CD4-positive, alpha-beta T cell treated with Interferon alpha-2 for 1 hour (primary cell): ENCODE data around the gene HES1.
A peak's percentile ranks its signal among the peaks of the same experiment; 100 is the strongest.
"Not testable (repeated sequence)": the region's sequence is repeated elsewhere in the genome, so short reads cannot be mapped to it uniquely, and the experiment has no call there.

Experiments
- DNase-seq, 2 donors: peaks; one replicate each; pipeline ENCODE4 v3.0.0-alpha.2; 2020 to 2022

Gene HES1

DNA sequence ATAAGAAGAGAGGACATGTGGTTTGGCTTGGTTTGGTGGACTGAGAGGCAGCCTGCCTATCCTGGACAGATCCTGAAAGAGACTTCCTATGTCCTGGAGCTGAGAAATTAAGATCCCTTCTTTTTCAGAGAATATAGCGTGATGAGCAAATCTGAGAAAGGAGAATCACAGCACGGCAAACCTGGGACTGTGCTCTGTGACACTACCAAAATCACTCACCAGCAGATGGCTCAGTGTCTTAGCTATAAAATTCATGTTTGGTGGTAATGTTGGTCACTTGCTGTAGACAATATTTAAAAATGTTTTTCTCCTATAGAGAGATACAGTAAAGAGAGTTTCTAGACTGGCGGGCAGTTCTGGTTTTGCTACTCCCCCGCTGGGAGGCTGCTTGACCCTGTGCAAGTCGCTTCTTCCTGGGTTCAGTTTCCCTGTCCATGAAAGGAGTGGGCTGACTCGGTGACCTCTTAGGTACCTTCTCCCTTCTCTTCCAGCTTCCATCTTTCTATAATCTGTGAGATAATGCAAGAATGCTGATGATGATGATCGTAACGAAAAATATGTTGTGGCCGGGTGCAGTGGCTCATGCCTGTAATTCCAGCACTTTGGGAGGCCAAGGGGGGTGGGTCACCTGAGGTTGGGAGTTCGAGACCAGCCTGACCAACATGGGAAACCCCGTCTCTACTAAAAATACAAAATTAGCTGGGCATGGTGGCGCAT is 7.6 kb upstream of the HES1 start:
- no peak for DNase-seq

DNA sequence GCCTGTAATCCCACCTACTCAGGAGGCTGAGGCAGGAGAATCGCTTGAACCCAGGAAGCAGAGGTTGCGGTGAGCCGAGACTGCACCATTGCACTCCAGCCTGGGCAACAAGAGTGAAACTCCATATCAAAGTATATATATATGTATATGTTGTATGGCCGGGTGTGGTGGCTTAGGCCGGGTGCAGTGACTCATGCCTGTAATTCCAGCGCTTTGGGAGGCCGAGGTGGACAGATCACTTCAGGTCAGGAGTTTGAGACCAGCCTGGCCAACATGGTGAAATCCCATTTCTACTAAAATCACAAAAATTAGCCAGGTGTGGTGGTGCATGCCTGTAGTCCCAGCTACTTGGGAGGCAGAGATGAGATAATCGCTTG is 7.0 kb upstream of the HES1 start:
- not testable (repeated sequence) for DNase-seq

DNA sequence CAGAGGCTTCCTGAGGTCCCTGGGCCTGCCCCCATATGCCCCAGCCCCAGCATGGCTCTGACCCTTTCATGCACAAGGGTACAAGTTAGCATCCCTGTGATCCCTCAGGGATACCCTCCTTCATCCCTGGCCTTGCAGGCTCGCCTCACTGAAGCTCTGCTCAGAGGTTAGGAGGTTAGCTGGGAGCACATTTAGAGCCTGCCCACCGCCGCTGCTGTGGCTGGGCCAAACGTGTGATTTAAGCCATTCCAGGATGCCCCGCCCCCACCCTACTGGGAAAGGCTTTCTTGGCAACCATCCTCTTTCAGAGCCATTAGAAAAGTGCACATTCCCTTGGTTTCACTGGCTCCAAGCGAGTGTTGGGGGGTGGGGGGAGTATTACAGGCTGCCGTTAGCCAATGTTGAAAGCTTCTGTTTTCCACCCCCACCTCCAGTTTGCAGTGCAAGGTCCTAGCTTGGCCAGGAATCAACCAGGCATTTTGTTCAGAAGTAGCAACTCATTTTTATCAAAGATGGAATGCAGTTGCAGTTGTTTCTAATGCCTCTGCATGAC is 6.3 kb upstream of the HES1 start:
- no peak for DNase-seq

DNA sequence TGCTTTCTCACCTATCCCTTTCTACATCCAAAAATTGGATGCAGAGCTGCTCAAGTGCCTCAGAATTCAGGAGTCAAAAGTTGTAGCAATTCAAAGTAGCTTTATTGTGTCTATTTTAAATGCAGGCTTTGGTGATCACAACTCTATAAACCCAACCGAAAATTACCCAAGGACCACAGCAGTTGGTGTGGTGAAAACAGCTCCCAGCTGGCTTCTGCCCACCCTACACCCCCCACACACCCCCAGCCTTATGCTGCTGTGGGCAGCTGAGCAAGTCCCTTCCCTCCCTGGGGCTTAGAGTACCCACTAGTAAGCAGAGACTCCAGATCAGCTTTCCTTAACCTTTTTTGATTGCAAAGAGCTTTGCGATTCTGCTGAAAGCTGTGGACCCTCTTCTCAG is 5.8 kb upstream of the HES1 start:
- DNase-seq, result no peak

DNA sequence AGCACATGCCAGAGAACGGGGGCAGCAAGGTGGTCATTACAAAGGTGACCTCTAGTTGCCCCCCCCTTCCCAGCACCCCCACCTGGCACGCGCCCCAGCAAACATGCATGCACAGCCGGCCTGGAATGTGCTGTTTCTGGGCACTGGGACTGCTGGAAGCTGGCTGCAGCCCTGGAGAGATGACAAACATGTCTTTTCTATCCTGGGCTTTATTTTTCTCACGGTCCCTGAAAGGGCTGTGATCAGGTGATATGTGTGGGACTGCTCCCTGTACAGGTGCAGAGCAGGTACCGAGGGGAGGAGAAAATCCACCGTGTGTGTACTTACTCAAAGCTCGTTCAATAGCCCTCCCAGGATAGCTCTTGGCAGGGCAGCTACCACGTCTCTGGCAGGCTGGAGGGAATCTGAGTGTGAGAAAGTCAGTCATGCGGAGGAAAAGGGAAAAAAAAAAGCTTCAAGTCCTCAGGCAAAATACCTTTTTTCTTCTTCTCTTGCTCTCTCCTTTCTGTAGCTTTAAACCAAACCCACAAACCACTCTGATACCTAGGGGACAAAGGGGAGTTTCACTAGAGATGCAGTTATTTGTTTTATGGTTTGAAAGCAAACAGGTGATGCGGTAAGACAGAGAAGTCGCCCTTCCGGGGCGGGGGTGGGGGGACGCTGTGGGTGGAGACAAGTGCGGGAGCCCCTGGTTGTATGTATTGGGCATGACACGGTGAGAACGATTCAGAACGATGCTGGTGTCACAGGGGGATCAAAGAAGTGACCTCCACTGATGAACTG is 5.0 kb upstream of the HES1 start:
- DNase-seq, result peak in 1 of 2 donors; percentile 35

DNA sequence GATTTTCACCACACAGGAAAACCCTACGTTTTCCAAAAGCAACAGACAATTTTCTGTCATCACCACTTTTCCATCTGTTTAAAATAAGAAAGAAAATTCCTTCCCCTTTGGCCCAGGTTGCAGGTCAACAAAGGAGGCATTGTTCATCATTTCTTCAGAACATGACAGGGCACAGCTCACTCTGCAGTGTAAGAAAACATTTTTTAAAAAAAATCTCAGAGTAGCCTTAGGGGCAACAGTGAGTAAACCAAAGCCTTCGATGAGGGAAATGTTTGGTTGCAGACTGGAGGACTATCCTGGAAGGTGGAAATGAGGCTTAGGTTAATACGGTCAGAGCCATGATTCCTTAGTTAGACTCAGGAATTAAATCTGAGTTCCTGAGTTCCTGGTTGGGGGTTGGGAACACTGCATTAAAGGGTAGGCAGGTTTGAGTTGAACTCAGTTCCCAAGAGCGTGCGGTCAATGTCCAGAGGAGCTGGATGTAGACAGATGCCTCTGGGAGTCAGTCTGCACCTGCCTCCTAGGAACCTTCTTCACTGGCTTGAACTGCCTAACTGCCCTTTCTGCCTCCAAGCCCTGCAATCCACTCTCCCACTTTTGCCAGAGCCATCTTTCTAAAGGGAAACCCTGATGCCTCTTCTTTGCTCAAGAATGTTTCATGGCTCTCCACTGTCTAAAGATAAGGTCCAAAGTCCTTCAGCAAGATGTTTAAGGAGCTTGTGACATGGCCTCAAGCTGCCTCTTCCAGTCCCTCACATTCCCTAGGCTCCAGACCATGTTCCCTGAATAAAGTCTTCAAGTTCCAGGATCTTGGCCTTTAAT is 3.3 kb upstream of the HES1 start:
- DNase-seq, result no peak

DNA sequence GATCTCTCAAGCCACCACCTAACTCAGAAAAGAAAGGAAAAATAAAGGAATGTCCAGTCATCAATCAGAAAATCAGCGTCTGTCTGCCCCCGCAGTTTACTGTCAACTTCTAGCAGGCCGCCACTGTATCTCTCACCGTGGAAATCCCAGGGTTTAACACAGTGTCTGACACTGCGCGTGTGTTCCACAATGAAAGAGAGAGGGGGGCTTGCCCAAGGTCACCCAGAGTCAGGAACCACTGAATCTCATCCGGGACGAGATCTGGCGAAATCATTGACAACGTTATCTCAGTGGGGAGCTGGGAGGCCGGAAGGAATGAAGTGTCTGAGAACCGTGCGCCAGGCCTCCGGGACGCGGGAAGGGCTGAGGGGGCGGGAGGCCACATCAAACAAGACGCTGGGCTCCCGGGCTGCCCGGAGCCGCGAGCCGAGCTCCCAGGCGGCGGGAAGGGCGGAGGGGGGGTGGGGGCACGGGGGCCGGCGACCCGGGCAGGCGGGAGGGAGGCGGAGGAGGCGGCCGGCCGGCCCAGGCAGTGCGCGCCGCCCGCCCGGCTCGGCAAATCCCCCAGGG is 2.2 kb upstream of the HES1 start:
- DNase-seq, result no peak

DNA sequence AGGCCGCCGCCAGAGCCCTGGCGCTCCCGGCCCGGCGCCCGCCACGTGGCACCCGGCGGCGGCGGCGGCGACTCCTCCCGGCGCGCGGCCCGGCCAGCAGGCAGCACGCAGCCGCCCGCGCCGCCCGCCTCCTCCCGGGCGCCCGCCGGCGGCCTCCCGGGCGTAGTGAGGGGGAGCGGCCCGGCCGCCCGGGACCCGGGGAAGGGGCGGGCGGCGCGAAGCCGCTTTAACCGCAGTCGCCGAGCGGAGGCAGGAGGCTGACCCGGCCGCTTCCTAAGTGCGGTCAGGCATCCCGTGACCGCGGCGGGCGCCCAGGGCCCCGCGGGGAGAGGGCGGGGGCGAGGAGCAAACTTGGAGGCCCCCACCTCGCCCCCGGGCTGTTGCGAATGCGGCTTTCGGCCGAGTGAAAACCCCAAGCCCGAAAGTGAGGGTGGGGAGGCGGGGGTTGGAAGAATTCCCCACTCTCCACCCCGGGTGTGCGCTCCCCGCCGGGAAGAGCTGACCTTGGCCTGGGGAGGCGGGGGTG is 1.7 kb upstream of the HES1 start:
- DNase-seq, result peak; percentile 38 to 45

DNA sequence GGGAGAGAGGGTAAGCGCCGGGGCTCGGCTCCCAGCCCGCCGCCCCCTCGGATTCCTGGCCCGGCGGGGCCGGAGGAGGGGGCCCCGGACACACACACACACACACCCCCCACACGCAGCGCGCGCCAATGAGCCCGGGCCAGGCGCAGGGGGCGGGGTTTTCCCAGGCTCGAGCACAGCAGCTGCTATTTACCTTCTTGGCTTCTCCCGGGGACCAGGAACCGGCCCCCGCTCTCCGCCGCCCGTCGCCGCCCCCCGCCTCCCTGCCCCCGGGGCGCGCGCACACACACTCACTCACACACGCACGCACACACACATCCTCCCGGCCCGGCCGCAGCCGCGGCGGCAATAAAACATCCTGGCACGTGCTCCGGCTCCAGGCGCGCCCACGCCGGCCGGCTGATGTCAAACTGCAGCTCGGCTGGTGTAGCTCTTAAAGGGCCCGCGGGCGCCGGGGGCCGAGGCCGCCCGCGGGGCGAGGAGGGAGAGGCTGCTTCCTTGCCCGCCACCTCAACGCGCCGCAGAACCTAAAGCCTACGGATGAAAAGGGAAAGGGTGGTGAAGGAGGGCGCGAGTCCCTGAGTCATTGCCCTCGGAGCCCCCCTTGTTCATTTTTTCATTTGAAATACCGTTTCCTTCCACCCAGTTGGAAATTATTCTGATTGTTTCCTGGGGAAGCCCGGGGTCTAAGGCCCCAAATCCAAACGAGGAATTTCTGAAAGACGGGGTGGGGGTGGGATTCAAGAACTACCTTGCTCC is 1.0 kb upstream of the HES1 start:
- peak; percentile 80 to 83 for DNase-seq

DNA sequence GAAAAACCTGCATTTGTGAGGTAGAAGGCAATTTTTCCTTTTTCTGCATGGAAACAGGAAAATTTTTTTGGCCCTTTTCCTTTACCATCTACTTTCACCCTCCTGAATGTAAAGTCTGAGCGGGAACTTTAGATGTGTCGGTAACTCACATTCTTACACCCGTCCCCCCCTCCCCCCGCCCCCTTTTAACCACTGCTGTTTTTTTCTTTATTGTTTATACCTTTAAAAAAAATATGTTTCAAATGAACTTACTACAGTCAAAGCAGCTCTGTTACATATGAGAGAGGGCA is 487 bp upstream of the HES1 start:
- DNase-seq, result no peak

DNA sequence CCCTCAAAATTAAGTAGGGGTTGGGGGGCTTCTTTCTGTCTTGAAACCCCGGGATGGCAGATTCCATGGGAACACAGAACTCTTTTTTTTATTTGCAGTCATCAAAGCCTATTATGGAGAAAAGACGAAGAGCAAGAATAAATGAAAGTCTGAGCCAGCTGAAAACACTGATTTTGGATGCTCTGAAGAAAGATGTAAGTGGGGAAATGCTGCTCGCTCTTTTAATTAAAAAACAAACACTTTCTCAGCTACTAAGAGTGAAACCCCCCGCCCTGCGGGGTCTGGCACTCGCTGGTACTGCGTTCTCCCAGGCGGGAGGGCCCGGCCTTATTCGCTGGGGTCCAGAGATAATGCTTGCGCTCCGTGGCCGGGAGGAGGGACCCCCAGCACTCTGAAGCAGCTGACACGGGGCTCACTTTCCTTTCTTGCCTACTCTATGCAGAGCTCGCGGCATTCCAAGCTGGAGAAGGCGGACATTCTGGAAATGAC is 615 bp downstream of the HES1 start:
- no peak for DNase-seq

DNA sequence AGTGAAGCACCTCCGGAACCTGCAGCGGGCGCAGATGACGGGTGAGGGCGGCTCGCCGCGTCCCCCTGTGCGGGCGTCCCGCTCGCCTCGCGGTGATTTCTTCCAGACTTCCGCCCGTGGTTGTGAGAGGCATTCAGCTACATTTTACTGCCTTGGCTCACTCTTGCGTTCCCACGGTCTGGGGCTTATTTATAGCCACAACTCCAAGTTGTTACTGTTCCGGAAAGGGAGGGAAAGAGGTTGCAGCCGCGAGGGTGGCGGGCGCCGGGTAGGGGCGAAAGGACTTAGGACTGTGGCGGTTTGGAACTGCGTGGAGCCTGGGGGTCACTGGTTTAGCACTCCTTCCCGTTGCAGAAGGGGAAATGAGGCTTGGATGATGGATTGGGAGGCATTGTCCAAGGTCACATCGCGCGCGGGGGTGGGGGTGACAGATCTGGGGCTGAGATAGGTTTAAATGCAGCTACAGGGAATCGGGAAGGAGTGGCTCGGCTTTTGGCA is 1.1 kb downstream of the HES1 start:
- peak in 1 of 2 donors; percentile 28 for DNase-seq

DNA sequence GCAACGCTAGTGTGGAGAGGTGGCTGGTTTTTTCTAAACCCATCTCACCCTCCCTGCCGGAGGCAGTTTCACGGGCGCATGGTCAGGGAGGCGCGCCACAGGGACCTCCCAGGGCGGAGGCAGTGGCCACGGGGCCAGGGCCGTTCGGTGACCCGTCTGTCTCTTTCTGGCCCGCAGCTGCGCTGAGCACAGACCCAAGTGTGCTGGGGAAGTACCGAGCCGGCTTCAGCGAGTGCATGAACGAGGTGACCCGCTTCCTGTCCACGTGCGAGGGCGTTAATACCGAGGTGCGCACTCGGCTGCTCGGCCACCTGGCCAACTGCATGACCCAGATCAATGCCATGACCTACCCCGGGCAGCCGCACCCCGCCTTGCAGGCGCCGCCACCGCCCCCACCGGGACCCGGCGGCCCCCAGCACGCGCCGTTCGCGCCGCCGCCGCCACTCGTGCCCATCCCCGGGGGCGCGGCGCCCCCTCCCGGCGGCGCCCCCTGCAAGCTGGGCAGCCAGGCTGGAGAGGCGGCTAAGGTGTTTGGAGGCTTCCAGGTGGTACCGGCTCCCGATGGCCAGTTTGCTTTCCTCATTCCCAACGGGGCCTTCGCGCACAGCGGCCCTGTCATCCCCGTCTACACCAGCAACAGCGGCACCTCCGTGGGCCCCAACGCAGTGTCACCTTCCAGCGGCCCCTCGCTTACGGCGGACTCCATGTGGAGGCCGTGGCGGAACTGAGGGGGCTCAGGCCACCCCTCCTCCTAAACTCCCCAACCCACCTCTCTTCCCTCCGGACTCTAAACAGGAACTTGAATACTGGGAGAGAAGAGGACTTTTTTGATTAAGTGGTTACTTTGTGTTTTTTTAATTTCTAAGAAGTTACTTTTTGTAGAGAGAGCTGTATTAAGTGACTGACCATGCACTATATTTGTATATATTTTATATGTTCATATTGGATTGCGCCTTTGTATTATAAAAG is 1.8 kb downstream of the HES1 start:
- peak; percentile 44 to 60 for DNase-seq

DNA sequence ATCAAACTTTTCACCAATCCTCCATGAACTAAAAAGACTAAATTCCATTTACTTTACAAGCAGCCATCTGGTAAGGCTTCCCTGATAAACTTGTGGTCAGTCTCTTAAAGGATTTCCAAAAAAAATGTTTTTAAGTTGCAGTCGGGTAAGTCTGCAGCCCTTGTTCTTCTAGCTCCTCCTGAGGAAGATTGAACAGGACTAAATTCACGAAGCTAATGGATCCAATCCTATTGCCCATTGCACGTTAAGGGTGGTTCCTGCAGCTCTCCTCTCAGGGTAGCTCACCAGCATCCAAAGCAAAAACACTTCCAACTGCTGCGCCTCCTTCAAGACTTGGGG is 2.8 kb downstream of the HES1 start:
- DNase-seq, result no peak

DNA sequence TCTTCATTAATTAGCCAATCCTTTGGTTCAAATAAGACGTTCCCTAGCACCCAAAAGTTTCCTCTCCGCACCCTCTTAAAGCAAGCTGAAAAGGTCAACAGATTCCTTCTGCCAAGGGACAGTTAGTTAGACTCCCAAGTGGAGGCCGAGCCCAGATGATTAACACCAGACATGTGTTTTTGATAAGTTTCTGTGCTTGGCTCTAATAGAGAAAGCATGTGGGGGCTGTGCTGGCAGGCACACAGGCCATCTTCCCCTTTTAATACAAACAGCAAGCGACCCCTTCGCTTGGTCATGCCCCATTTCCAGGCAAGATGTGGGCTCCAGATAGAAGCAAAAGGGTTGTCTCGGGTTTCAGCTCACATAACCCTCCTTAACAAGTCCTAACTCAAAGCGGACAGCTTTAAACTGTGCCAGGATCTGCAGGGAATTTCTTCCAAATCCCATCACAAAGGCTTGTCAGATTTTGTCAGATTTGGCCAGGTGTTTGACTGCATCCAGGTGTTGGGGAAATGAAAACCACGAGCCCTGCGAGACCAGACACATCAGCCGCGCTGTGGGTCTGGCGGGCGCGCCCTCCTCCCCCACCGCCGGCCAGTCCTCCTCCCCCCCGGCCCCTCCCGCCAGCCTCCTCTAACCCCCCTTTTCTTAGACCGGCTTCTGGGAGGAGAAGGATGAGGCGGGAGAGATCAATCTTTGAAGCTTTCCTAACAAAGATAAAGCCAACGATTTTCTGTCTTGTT is 3.3 kb downstream of the HES1 start:
- DNase-seq, result no peak

DNA sequence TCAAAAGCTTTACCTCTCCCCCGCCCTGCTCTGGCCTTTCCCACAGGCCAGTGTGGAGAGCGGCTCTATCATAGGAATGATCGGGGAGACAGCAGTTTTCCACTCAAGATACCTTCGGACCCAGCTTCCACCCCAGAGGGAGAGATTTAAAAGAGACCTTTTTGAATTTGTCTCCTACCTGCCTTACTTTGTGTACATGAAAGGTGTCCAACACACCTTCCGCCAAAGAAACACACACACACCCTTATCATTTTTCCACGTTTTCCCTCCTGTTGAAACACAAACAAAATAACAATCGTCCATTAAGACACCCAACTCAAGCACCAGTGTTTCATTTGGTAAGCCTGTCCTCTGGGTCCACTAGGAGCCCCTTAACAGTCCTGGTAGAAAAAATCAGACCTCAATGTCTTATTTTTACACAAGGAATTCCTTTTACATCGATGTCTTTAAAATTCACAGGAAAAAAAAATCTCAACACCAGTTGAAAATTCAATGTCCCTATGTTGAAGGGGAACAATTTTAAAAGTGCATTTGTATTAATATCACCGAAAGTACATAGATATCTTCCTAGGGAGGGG is 4.0 kb downstream of the HES1 start:
- no peak for DNase-seq

DNA sequence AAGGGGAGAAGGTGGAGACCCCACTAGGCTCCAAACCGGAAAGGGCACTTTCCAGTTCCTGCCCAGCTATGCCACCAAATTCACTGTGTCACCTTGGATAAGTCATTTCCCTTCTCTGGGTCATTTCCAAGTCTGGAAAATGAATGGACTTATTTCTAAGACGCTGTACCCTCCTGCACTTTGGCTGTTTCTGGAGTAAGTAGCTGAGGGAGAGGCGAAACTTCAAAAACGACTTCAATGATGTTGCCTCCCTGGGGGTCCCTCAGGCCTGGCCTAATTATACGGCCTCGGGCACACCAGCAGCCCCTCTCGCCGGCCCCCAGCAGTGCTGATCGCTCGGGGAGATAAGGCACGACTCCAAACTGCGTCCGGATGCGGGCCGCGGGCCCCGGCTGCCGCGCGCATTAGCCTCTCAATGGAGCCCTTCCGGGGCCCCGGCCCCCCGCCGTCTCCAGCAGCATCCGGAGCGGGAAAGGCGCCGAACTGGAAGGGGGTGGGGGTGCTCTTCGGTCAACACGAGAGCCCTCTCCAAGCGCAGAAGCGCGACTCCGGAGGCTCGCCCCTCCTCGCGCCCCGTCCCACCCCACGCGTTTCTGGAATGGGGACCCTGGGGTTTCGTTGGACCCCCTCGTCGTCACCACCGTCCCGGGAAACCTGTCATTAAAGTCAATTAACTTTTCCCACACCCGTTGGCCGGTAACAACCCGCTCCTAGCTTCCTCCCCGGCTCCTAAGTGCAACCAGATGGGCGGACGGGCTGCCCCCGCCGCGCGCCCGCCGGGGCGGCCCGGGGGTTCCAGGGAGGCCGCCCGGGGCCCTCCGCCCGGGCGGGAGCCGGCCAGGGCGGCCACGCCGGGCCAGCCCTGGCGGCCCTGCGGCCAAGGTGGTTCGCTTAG is 4.8 kb downstream of the HES1 start:
- DNase-seq, result peak in 1 of 2 donors; percentile 14

DNA sequence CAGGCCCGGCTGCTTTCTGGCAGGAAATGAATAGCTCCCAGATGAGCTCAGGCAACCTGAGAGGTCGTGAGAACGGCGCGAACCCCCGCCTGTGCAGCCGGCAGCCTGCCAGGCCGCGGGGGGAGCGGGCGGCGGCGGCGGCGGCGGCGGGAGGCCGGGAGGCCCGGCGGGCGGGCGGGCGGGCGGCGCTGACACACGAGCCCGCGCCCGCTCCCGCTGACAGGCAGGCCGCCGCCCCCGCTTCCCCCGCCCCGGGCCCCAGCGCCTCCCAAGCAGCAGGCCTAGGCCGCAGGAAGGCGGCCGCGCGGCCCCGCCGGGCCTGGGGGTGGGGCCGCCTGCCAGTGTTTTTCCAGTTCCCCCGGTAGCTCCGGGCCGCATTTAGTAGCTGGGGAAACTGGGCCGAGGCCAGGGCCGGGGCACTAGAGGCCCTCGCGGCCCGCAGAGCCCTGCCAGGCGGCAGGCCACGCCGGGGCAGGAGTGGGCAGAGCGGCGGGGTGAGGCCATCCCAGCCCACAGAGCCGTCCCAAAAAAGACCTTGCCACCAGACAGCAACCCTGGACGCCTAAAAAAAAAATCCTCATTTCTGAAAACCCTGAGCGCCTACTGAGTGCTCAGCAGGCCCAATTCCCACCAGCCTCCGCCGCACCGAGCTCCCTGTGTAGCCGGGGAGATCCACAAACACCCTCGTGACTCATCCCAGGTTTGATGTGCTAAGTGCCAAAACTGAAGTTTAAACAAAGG is 5.6 kb downstream of the HES1 start:
- peak; percentile 28 to 42 for DNase-seq
